DOHH2 (cell line): Measurements from ENCODE around the gene TNK2.

ENCODE experiments used
- CTCF ChIP-seq: fragments of 200-600 bp; sonication (generic); IDR thresholded peaks from one replicate; pipeline ENCODE4 v1.5.1; 2014; ENCODE audit warnings: antibody characterized with exemption, mild to moderate bottlenecking, low read depth, low read length; ENCODE audit not compliant: poor library complexity, severe bottlenecking
- EZH2phosphoT487 ChIP-seq: fragments of 200-600 bp; sonication (generic); IDR thresholded peaks from 2 replicates; pipeline ENCODE4 v1.6.1; 2017; ENCODE audit warnings: borderline replicate concordance, mild to moderate bottlenecking, antibody characterized with exemption, low read length, moderate library complexity, mixed read lengths

DNA sequence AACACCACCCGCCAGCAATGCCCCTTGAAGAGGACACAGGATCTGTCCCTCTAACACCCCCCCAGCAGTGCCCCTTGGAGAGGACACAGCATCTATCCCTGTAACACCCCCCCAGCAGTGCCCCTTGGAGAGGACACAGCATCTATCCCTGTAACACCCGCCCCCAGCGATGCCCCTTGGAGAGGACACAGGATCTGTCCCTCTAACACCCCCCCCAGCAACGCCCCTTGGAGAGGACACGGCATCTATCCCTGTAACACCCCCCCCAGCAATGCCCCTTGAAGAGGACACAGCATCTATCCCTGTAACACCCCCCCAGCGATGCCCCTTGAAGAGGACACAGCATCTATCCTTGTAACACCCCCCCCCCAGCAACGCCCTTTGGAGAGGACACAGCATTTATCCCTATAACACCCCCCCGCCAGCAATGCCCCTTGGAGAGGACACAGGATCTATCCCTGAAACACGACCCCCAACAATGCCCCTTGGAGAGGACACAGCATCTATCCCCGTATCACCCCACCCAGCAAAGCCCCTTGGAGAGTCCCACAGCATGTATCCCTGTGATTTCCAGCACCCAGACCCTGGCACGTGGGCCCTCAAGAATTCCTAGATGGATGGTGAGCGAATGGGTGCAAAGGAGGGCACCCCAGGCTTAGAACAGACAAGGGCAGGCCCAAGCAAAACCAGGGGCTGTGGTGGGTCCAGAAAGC lies 26.9 kb downstream of the TNK2 start:
- TF ChIP-seq CTCF (no peak), EZH2phosphoT487 (no peak)
